HL-60 (cell line): ENCODE data around the gene CHMP4A.
"Not testable (repeated sequence)": the region's sequence is repeated elsewhere in the genome, so short reads cannot be mapped to it uniquely, and the experiment has no call there.

Experiments
- DNase-seq, 2 experiments: peaks; one replicate each; pipeline ENCODE4 v3.0.0-alpha.2; 2010 to 2020; ENCODE audit warnings: low read depth in 1 of 2, low spot score in 1 of 2
- H3K27ac ChIP-seq: fragments of 250-450 bp; sonication (Bioruptor Pico); replicated peaks from 2 replicates; pipeline ENCODE4 v1.5.1; 2020; ENCODE audit warnings: mild to moderate bottlenecking, moderate library complexity
- H3K27me3 ChIP-seq: fragments of 250-450 bp; sonication (Bioruptor Pico); 2 replicates; pipeline ENCODE4 v1.5.1; 2021; ENCODE audit warnings: mild to moderate bottlenecking, moderate library complexity; ENCODE audit not compliant: insufficient read depth, poor library complexity, severe bottlenecking
- H3K4me3 ChIP-seq: replicated peaks from 2 replicates; pipeline ENCODE4 v1.5.1; 2011; ENCODE audit warnings: mild to moderate bottlenecking, control low read depth, low read length; ENCODE audit not compliant: insufficient read depth
- GABPA ChIP-seq: IDR thresholded peaks from 2 replicates; pipeline ENCODE4 v1.6.1; 2012; ENCODE audit warnings: low read depth
- POLR2AphosphoS5 ChIP-seq: IDR thresholded peaks from 2 replicates; pipeline ENCODE4 v1.6.1; 2012; ENCODE audit warnings: low read depth
- SPI1 ChIP-seq: IDR thresholded peaks from 2 replicates; pipeline ENCODE4 v1.6.1; 2012; ENCODE audit warnings: low read depth, mild to moderate bottlenecking, borderline replicate concordance
- TF ChIP-seq, protein P1 (sequence below): IDR thresholded peaks from one replicate; pipeline ENCODE4 v1.5.1; 2011; ENCODE audit warnings: low read length, control low read depth, inconsistent platforms; ENCODE audit not compliant: insufficient read depth
- TF ChIP-seq, protein P2 (sequence below): IDR thresholded peaks from 2 replicates; pipeline ENCODE4 v1.6.1; 2012; ENCODE audit warnings: low read depth; ENCODE audit not compliant: insufficient replicate concordance

Gene CHMP4A

DNA sequence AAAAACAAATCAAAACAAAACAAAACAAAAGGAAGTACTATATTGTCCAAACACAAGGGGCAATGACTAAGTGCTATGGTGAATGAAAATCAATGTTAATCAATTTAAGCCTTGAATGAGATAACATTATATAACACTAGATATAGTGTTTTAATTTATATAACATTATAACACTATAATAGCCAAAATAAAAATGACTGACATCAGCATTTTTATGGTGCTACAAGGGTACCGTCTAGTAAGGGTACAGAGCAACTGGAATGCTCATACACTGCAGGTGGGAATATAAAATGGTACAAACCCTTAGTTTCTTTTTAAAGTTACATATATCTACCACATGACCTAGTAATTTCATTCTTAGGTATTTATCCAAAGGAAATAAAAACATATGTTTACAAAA, 13.2 kb upstream of the CHMP4A start:
- Histone ChIP-seq H3K4me3 (no peak overlapping the region), H3K27me3 (no peaks in the 10 kb centered on the region), H3K27ac (no peak overlapping the region)
- TF ChIP-seq POLR2AphosphoS5, result no peak
- no peak for TF ChIP-seq GABPA
- TF ChIP-seq, protein P1, sequence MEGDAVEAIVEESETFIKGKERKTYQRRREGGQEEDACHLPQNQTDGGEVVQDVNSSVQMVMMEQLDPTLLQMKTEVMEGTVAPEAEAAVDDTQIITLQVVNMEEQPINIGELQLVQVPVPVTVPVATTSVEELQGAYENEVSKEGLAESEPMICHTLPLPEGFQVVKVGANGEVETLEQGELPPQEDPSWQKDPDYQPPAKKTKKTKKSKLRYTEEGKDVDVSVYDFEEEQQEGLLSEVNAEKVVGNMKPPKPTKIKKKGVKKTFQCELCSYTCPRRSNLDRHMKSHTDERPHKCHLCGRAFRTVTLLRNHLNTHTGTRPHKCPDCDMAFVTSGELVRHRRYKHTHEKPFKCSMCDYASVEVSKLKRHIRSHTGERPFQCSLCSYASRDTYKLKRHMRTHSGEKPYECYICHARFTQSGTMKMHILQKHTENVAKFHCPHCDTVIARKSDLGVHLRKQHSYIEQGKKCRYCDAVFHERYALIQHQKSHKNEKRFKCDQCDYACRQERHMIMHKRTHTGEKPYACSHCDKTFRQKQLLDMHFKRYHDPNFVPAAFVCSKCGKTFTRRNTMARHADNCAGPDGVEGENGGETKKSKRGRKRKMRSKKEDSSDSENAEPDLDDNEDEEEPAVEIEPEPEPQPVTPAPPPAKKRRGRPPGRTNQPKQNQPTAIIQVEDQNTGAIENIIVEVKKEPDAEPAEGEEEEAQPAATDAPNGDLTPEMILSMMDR, result no peak
- no peak for TF ChIP-seq SPI1
- TF ChIP-seq, protein P2, sequence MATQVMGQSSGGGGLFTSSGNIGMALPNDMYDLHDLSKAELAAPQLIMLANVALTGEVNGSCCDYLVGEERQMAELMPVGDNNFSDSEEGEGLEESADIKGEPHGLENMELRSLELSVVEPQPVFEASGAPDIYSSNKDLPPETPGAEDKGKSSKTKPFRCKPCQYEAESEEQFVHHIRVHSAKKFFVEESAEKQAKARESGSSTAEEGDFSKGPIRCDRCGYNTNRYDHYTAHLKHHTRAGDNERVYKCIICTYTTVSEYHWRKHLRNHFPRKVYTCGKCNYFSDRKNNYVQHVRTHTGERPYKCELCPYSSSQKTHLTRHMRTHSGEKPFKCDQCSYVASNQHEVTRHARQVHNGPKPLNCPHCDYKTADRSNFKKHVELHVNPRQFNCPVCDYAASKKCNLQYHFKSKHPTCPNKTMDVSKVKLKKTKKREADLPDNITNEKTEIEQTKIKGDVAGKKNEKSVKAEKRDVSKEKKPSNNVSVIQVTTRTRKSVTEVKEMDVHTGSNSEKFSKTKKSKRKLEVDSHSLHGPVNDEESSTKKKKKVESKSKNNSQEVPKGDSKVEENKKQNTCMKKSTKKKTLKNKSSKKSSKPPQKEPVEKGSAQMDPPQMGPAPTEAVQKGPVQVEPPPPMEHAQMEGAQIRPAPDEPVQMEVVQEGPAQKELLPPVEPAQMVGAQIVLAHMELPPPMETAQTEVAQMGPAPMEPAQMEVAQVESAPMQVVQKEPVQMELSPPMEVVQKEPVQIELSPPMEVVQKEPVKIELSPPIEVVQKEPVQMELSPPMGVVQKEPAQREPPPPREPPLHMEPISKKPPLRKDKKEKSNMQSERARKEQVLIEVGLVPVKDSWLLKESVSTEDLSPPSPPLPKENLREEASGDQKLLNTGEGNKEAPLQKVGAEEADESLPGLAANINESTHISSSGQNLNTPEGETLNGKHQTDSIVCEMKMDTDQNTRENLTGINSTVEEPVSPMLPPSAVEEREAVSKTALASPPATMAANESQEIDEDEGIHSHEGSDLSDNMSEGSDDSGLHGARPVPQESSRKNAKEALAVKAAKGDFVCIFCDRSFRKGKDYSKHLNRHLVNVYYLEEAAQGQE, result no peak
- DNase-seq, result no peak

DNA sequence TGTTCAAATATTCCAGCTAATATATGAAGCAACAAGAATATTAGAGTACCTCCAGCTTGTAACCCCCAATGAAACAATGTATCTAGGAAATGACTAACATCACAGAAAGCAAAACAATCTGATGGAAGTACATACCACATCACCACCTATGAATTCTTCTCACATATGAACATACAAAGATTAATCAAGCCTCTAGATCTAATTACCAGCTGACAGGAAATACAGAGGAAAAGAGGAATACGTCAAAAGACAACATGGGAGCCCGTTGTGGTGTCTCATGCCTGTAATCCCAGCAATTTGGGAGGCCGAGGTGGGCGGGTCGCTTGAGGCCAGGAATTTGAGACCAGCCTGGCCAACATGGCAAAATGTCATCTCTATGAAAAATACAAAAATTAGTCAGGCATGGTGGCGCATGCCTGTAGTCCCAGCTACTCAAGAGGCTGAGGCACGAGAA, 11.4 kb upstream of the CHMP4A start:
- H3K27ac ChIP-seq, result no peak overlapping the region
- TF ChIP-seq POLR2AphosphoS5, result no peak
- TF ChIP-seq, protein P1, result no peak
- TF ChIP-seq SPI1, result no peak
- TF ChIP-seq, protein P2, result no peak
- TF ChIP-seq GABPA, result no peak
- no peaks in the 10 kb centered on the region for H3K27me3 ChIP-seq
- DNase-seq, result no peak
- H3K4me3 ChIP-seq, result no peak overlapping the region

DNA sequence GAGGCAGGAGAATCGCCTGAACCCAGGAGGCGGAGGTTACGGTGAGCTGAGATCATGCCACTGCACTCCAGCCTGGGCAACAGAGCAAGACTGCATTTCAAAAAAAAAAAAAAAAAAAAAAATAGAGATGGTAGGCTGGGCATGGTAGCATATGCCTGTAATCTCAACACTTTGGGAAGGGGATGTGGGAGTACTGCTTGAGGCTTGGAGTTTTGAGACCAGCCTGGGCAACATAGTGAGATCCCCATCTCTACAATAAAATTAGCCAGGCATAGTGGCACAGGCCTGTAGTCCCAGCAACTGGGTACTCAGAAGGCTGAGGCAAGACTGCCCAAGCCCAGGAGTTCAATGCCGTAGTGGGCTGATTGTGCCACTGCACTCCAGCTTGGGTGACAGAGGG, 9.7 kb upstream of the CHMP4A start:
- not testable (repeated sequence) for H3K27me3 ChIP-seq, H3K27ac ChIP-seq, H3K4me3 ChIP-seq, DNase-seq

DNA sequence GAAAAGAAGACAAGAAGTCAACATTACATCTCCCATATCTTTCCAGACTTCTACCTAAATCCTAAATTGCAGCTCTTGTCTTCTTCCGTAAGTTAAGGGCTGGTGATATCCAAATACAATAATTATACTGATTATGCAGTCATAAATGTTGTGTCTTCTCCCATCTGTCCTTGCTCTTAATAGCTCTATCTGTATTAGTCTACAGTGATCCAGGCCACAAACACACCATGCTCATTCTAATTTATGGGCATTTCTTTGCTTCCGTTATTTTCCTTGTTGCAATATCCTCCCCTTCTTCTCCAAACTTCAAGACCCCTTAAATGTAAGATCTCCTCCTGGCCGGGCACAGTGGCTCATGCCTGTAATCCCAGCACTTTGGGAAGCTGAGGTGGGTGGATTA, 6.2 kb upstream of the CHMP4A start:
- no peak overlapping the region for H3K4me3 ChIP-seq
- no peak overlapping the region for H3K27ac ChIP-seq
- no peak for TF ChIP-seq GABPA
- no peak for TF ChIP-seq POLR2AphosphoS5
- TF ChIP-seq, protein P1, result no peak
- TF ChIP-seq SPI1, result no peak
- TF ChIP-seq, protein P2, result no peak
- no peak for DNase-seq
- no peaks in the 10 kb centered on the region for H3K27me3 ChIP-seq
